Smooth muscle cell (in vitro differentiated cells): ENCODE measurements around the gene SH3RF1. TPM values are rescaled to one million over a fixed set of nuclear protein-coding genes. Genes with fewer than 3 reads are reported as not detected.
A peak's percentile ranks its signal among the peaks of the same experiment; 100 is the strongest.

Source experiments
- DNase-seq: peaks from one replicate; lab custom pipeline; 2025; ENCODE audit not compliant: unreplicated experiment; lab: John Stamatoyannopoulos, UW
- H2AFZ ChIP-seq: fragments of 200-600 bp; sonication (generic); 2 replicates; pipeline ENCODE4 v1.6.0; 2016; ENCODE audit warnings: antibody characterized with exemption, low read depth, mild to moderate bottlenecking
- H3F3A ChIP-seq: fragments of 200-600 bp; sonication (generic); 2 replicates; pipeline ENCODE4 v1.6.0; 2017; ENCODE audit warnings: antibody characterized with exemption, low read depth
- H3K27ac ChIP-seq: fragments of 200-600 bp; sonication (generic); 2 replicates; pipeline ENCODE4 v1.5.1; 2016; ENCODE audit warnings: low read depth, mild to moderate bottlenecking
- H3K27me3 ChIP-seq: fragments of 200-600 bp; sonication (generic); 2 replicates; pipeline ENCODE4 v1.6.1; 2016; ENCODE audit warnings: low read depth, mild to moderate bottlenecking
- H3K36me3 ChIP-seq: fragments of 200-600 bp; sonication (generic); 2 replicates; pipeline ENCODE4 v1.5.1; 2016; ENCODE audit warnings: low read depth
- H3K4me1 ChIP-seq: fragments of 200-600 bp; sonication (generic); 2 replicates; pipeline ENCODE4 v1.5.1; 2016; ENCODE audit warnings: low read depth
- H3K4me2 ChIP-seq: fragments of 200-600 bp; sonication (generic); 2 replicates; pipeline ENCODE4 v1.6.0; 2016; ENCODE audit warnings: mild to moderate bottlenecking
- H3K4me3 ChIP-seq: fragments of 200-600 bp; sonication (generic); 2 replicates; pipeline ENCODE4 v1.5.1; 2016; ENCODE audit warnings: mild to moderate bottlenecking
- H3K79me2 ChIP-seq: fragments of 200-600 bp; sonication (generic); 2 replicates; pipeline ENCODE4 v1.6.0; 2016; ENCODE audit warnings: low read depth, mild to moderate bottlenecking
- H3K9ac ChIP-seq: fragments of 200-600 bp; sonication (generic); 2 replicates; pipeline ENCODE4 v1.6.0; 2016; ENCODE audit warnings: low read depth
- H3K9me3 ChIP-seq: fragments of 200-600 bp; sonication (generic); replicated peaks from 2 replicates; pipeline ENCODE4 v1.5.1; 2016; ENCODE audit warnings: low read depth
- H4K20me1 ChIP-seq: fragments of 200-600 bp; sonication (generic); 2 replicates; pipeline ENCODE4 v1.6.0; 2016; ENCODE audit warnings: low read depth
- WGBS: methylation state at CpG from one replicate; pipeline ENCODE4 v1.1.7; 2016; ENCODE audit warnings: low lambda C conversion rate; 5-methylcytosine and 5-hydroxymethylcytosine counted together
- polyA plus RNA-seq: library from polyadenylated mRNA; unstranded; fragments of >200 nt; fragmentation: Nextera tagmentation; extraction: Ambion mirVana; gene quantifications from 2 replicates; pipeline ENCODE4 v1.2.1, GENCODE V29; 2016
- total RNA-seq: library from RNA; depleted of rRNA; stranded (reverse); fragments of >200 nt; gene quantifications from 2 replicates; pipeline ENCODE4 v1.2.3, GENCODE V29; 2014
- TF ChIP-seq, protein P1 (sequence below): fragments of 200-600 bp; sonication (generic); IDR thresholded peaks from 2 replicates; pipeline ENCODE4 v1.5.1; 2017; ENCODE audit warnings: borderline replicate concordance, mild to moderate bottlenecking, antibody characterized with exemption; ENCODE audit not compliant: insufficient read depth, poor library complexity, severe bottlenecking

Gene SH3RF1
- total and polyA plus RNA-seq, 2 experiments from 2014 or later, result 9.4 to 10.2 TPM

DNA sequence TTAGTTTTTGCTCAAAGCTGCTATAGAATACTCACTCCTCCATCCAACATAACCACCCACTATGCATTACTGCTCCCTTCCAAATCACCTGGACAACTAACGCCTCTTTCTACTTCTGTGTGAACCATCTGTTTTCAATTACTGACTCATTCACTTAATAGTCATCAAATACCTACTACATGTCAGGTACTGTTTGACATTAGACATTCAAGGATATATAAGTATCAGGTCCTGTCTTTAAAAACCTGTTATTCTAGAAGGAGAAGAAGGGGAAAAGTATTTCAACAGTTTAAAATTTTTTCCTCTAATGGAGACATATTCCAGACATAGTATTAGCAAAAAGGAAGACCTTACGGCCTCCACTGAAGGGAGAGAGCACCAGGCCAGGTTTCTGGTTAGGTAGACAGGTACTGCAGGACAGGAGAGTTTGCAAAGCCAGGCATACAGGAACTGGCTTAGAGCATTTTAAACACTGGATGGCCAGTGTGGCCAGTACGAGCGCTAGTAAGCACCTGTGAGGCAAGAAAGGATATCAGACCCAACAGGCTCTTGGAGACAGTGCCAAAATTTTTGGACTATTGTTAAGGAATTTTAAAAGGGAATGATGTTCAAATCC lies 39.0 kb downstream of the SH3RF1 start:
- H3K79me2 ChIP-seq, result peaks cover 40% of the 10 kb centered on the region
- no peak for DNase-seq
- H3K27me3 ChIP-seq, result no peaks in the 10 kb centered on the region
- H3K36me3 ChIP-seq, result no peaks in the 10 kb centered on the region
- H3K9ac ChIP-seq, result peak overlapping the region; percentile 27
- WGBS, result 81% methylated on average over 4 of the region's 4 CpGs
- no peak overlapping the region for H3K4me3 ChIP-seq
- no peak overlapping the region for H2AFZ ChIP-seq
- H4K20me1 ChIP-seq, result peaks cover 22% of the 10 kb centered on the region
- H3K4me2 ChIP-seq, result no peak overlapping the region
- peaks cover 4% of the 10 kb centered on the region for H3K4me1 ChIP-seq
- H3K27ac ChIP-seq, result peak overlapping the region; percentile 96
- H3K9me3 ChIP-seq, result no peaks in the 10 kb centered on the region
- peaks cover 10% of the 10 kb centered on the region for H3F3A ChIP-seq
- TF ChIP-seq, protein P1, sequence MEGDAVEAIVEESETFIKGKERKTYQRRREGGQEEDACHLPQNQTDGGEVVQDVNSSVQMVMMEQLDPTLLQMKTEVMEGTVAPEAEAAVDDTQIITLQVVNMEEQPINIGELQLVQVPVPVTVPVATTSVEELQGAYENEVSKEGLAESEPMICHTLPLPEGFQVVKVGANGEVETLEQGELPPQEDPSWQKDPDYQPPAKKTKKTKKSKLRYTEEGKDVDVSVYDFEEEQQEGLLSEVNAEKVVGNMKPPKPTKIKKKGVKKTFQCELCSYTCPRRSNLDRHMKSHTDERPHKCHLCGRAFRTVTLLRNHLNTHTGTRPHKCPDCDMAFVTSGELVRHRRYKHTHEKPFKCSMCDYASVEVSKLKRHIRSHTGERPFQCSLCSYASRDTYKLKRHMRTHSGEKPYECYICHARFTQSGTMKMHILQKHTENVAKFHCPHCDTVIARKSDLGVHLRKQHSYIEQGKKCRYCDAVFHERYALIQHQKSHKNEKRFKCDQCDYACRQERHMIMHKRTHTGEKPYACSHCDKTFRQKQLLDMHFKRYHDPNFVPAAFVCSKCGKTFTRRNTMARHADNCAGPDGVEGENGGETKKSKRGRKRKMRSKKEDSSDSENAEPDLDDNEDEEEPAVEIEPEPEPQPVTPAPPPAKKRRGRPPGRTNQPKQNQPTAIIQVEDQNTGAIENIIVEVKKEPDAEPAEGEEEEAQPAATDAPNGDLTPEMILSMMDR, result no peak

DNA sequence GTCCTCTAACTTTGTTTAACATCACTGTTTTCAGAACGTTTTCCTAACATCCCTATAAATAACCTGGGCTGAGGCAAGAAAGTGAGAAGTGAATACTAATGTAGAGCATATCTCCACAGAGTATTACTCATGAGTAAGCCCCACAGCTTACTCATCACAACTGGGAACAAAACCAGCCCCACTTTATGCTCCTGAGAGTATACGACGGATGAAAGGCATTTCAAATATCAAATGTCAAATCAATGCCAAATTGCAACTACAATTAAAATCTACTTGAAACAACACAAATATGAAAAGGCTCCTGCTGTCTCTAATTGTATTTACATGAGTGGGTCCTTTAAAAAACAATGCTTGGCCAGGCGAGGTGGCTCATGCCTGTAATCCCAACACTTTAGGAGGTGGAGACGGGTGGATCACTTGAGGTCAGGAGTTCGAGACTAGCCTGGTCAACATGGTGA lies 41.2 kb downstream of the SH3RF1 start:
- H3K27me3 ChIP-seq, result no peaks in the 10 kb centered on the region
- H3K9ac ChIP-seq, result peak overlapping the region; percentile 29
- peak overlapping the region; percentile 96 for H3K27ac ChIP-seq
- H3K4me3 ChIP-seq, result no peak overlapping the region
- WGBS, result 15% methylated on average over 6 of the region's 6 CpGs
- peak overlapping the region; percentile 41 for H3K4me2 ChIP-seq
- H4K20me1 ChIP-seq, result peaks cover 12% of the 10 kb centered on the region
- TF ChIP-seq, protein P1, result no peak
- H3K4me1 ChIP-seq, result peaks cover 21% of the 10 kb centered on the region
- no peaks in the 10 kb centered on the region for H3K9me3 ChIP-seq
- H3K79me2 ChIP-seq, result peaks cover 29% of the 10 kb centered on the region
- H3F3A ChIP-seq, result peaks cover 10% of the 10 kb centered on the region
- no peak for DNase-seq
- H3K36me3 ChIP-seq, result no peaks in the 10 kb centered on the region
- no peak overlapping the region for H2AFZ ChIP-seq

DNA sequence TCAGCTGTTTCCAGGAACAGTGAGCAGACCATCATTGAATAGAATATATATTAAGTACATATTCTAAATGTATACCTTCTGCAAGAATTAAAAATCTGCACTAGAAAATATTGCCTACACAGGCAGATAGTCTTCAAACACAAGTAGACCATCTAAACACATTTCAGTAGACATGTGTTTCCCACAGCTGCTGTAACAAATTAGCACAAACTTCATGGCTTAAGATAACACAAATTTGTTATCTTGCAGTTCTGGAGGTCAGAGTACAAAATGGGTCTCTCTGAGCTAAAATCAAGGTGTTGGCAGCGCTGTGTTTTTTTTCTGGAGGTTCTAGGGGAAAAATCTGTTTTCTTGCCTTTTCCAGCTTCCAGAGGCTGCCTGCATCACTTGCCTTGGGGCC lies 42.7 kb downstream of the SH3RF1 start:
- Histone ChIP-seq H4K20me1 (peaks cover 6% of the 10 kb centered on the region), H3K4me2 (no peak overlapping the region), H3K9me3 (no peaks in the 10 kb centered on the region), H3K27ac (peak overlapping the region; percentile 96), H3K4me1 (peaks cover 22% of the 10 kb centered on the region), H3K79me2 (peaks cover 15% of the 10 kb centered on the region), H3F3A (peaks cover 10% of the 10 kb centered on the region), H3K27me3 (no peaks in the 10 kb centered on the region), H3K9ac (no peak overlapping the region), H3K36me3 (no peaks in the 10 kb centered on the region), H2AFZ (no peak overlapping the region), H3K4me3 (no peak overlapping the region)
- TF ChIP-seq, protein P1, result no peak
- no peak for DNase-seq
- WGBS, result 100% methylated on average over 1 of the region's 1 CpG

DNA sequence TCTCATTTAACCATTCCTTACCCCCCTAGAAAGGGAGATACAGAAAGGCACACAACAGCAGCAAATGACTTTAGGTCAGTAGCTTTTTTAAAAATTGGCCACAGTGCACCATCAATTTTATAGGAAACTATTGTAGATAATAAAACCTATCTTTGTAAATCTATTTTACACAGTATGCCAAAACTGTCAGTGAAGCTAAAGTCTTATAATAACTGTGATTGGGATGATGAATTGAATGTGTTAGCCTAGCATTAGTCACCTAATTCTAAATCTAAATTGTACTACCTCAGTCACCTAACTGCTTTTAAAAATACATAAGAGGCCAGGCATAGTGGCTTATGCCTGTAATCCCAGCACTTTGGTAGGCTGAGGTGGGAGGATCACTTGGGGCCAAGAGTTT lies 44.2 kb downstream of the SH3RF1 start:
- Histone ChIP-seq H3F3A (peaks cover 10% of the 10 kb centered on the region), H3K79me2 (peaks cover 22% of the 10 kb centered on the region), H3K4me2 (peak overlapping the region; percentile 54), H4K20me1 (peaks cover 6% of the 10 kb centered on the region), H3K9me3 (no peaks in the 10 kb centered on the region), H3K27ac (peak overlapping the region; percentile 96), H3K4me1 (peaks cover 23% of the 10 kb centered on the region), H3K27me3 (no peaks in the 10 kb centered on the region), H3K36me3 (no peaks in the 10 kb centered on the region), H2AFZ (no peak overlapping the region), H3K4me3 (no peak overlapping the region), H3K9ac (peak overlapping the region; percentile 75)
- DNase-seq, result no peak
- TF ChIP-seq, protein P1, result no peak
